GM12878 (cell line): ENCODE data around the gene IBA57. TPM values are rescaled to one million over a fixed set of nuclear protein-coding genes. Genes with fewer than 3 reads are reported as not detected.

ENCODE experiments used
- ATAC-seq: fragments of 200-7000 bp; cut with Tn5 transposase; 3 replicates; pipeline ENCODE4 v1.9.1; 2020; ENCODE audit warnings: mild to moderate bottlenecking, moderate library complexity
- BruUV-seq: library from RNA; stranded (reverse); fragments of 400-500 nt; replicated peaks from 2 replicates; lab custom pipeline; 2021; lab: Mats Ljungman, UMichigan
- CTCF ChIA-PET: fragments of 300-600 bp; sonication (Branson Sonifier 250); formaldehyde crosslinking; extraction: SDS; loops from one replicate; lab custom pipeline; 2021; ENCODE audit warnings: inconsistent platforms; lab: Yijun Ruan, JAX
- POLR2A ChIA-PET: fragments of 350-600 bp; formaldehyde crosslinking; extraction: SDS; loops from one replicate; lab custom pipeline; 2021; ENCODE audit warnings: inconsistent platforms; lab: Charles Lee
- RAD21 ChIA-PET: fragments of 300-600 bp; sonication (Branson Sonifier 250); formaldehyde crosslinking; loops from one replicate; lab custom pipeline; 2023; ENCODE audit warnings: antibody characterized with exemption; ENCODE audit not compliant: unreplicated experiment; lab: Charles Lee
- SMC1A ChIA-PET: fragments of 300-600 bp; sonication (Branson Sonifier 250); formaldehyde crosslinking; loops from one replicate; lab custom pipeline; 2023; ENCODE audit not compliant: unreplicated experiment, uncharacterized antibody; lab: Charles Lee
- DNase-seq: peaks from one replicate; pipeline ENCODE4 v3.0.0-alpha.2; 2011; ENCODE audit warnings: low read depth, low spot score
- FAIRE-seq: peaks from 3 replicates; lab custom pipeline; 2011; peaks lifted over from hg19 to GRCh38; lab: Jason Lieb, UNC
- H2AFZ ChIP-seq: 2 replicates; pipeline ENCODE4 v1.6.0; 2011; ENCODE audit warnings: low read depth, low read length, control low read depth; ENCODE audit not compliant: control insufficient read depth
- H3K27ac ChIP-seq: 2 replicates; pipeline ENCODE4 v1.5.1; 2011; ENCODE audit warnings: control low read depth; ENCODE audit not compliant: control insufficient read depth, insufficient read depth
- H3K27me3 ChIP-seq, 2 experiments: replicated peaks in 1 of 2; 2 replicates each; pipeline versions ENCODE4 v1.6.0 to v1.6.1; 2011; ENCODE audit warnings: low read length in 1 of 2; ENCODE audit not compliant: control insufficient read depth in 2 of 2, insufficient read depth in 2 of 2
- H3K36me3 ChIP-seq, 2 experiments: 2 replicates each; pipeline ENCODE4 v1.5.1; 2011; ENCODE audit warnings: low read length in 1 of 2; ENCODE audit not compliant: control insufficient read depth in 2 of 2, insufficient read depth in 2 of 2
- H3K4me1 ChIP-seq: 2 replicates; pipeline ENCODE4 v1.6.1; 2011; ENCODE audit warnings: mild to moderate bottlenecking, low read length, moderate library complexity, mixed read lengths; ENCODE audit not compliant: control insufficient read depth, insufficient read depth
- H3K4me2 ChIP-seq: 2 replicates; pipeline ENCODE4 v1.6.0; 2011; ENCODE audit warnings: control low read depth; ENCODE audit not compliant: control insufficient read depth, insufficient read depth
- H3K4me3 ChIP-seq: fragments of 200-600 bp; sonication (generic); 2 replicates; pipeline ENCODE4 v1.5.1; 2016
- H3K79me2 ChIP-seq: 2 replicates; pipeline ENCODE4 v1.6.0; 2011; ENCODE audit warnings: low read length; ENCODE audit not compliant: control insufficient read depth, insufficient read depth
- H3K9ac ChIP-seq: 2 replicates; pipeline ENCODE4 v1.8.0; 2011; ENCODE audit warnings: low read length, control low read depth, mixed read lengths; ENCODE audit not compliant: control insufficient read depth, insufficient read depth
- H3K9me3 ChIP-seq: replicated peaks from 3 replicates; pipeline ENCODE4 v1.5.1; 2011; ENCODE audit warnings: mild to moderate bottlenecking, low read length; ENCODE audit not compliant: control insufficient read depth, insufficient read depth
- H4K20me1 ChIP-seq: 2 replicates; pipeline ENCODE4 v1.6.0; 2011; ENCODE audit not compliant: control insufficient read depth, insufficient read depth
- ASH2L ChIP-seq: fragments of 300-600, 200-600 bp; sonication (generic); IDR thresholded peaks from 2 replicates; pipeline ENCODE4 v1.6.1; 2017; ENCODE audit warnings: low read depth, mild to moderate bottlenecking, borderline replicate concordance
- ATF7 ChIP-seq: fragments of 450-650 bp; IDR thresholded peaks from 2 replicates; pipeline ENCODE4 v1.6.1; 2016; ENCODE audit warnings: low read depth, mild to moderate bottlenecking
- BRCA1 ChIP-seq: IDR thresholded peaks from 2 replicates; pipeline ENCODE4 v1.6.1; 2011; ENCODE audit warnings: low read depth, low read length, improper control_type of control experiment
- CHD4 ChIP-seq: fragments of 200-600 bp; sonication (generic); IDR thresholded peaks from 2 replicates; pipeline ENCODE4 v1.6.1; 2016; ENCODE audit warnings: mild to moderate bottlenecking
- ELK1 ChIP-seq: IDR thresholded peaks from 2 replicates; pipeline ENCODE4 v1.6.1; 2012; ENCODE audit warnings: low read depth, low read length, improper control_type of control experiment
- GATAD2B ChIP-seq: fragments of 450-650 bp; conservative IDR thresholded peaks from 2 replicates; pipeline ENCODE4 v1.6.1; 2017; ENCODE audit warnings: low read depth, mild to moderate bottlenecking, moderate library complexity
- HSF1 ChIP-seq: fragments of 150-350 bp; IDR thresholded peaks from 2 replicates; pipeline ENCODE4 v1.6.1; 2014; ENCODE audit warnings: mild to moderate bottlenecking, low read depth, low read length
- KLF5 ChIP-seq: fragments of 450-650 bp; IDR thresholded peaks from 2 replicates; pipeline ENCODE4 v1.6.1; 2014; ENCODE audit warnings: mild to moderate bottlenecking; ENCODE audit not compliant: partially characterized antibody
- MTA2 ChIP-seq: fragments of 450-650 bp; IDR thresholded peaks from 2 replicates; pipeline ENCODE4 v1.6.1; 2016; ENCODE audit warnings: low read depth, mild to moderate bottlenecking, moderate library complexity
- MYB ChIP-seq: fragments of 150-350 bp; IDR thresholded peaks from 2 replicates; pipeline ENCODE4 v1.6.1; 2014; ENCODE audit warnings: mild to moderate bottlenecking, low read depth, low read length, borderline replicate concordance
- NBN ChIP-seq: fragments of 450-650 bp; IDR thresholded peaks from 2 replicates; pipeline ENCODE4 v1.6.1; 2016
- NFYA ChIP-seq: IDR thresholded peaks from 2 replicates; pipeline ENCODE4 v1.6.1; 2011; ENCODE audit warnings: low read depth, mild to moderate bottlenecking, low read length, improper control_type of control experiment, borderline replicate concordance
- SP1 ChIP-seq: IDR thresholded peaks from one replicate; pipeline ENCODE4 v1.6.1; 2011; ENCODE audit warnings: low read depth, low read length
- TAF1 ChIP-seq: IDR thresholded peaks from 2 replicates; pipeline ENCODE4 v1.6.1; 2011; ENCODE audit warnings: mild to moderate bottlenecking, low read depth, low read length, borderline replicate concordance
- TARDBP ChIP-seq: IDR thresholded peaks from 2 replicates; pipeline ENCODE4 v1.6.1; 2016; ENCODE audit warnings: borderline replicate concordance
- WGBS: methylation state at CpG from one replicate; pipeline ENCODE4 v1.1.6; 2016; ENCODE audit warnings: low lambda C conversion rate; ENCODE audit not compliant: insufficient replicate concordance, insufficient coverage; ENCODE audit errors: missing lambda C conversion rate; 5-methylcytosine and 5-hydroxymethylcytosine counted together
- in situ Hi-C: fragments of 300-500 bp; cut with MboI; formaldehyde crosslinking; loops from 9 replicates; pipeline ENCODE4 v1.14.3; 2018; ENCODE audit warnings: mixed read lengths
- intact Hi-C: fragments of 100-400 bp; cut with micrococcal nuclease; formaldehyde crosslinking; loops from one replicate; pipeline ENCODE4 v1.14.2; 2022; ENCODE audit not compliant: unreplicated experiment
- polyA plus RNA-seq, 11 experiments: library from polyadenylated mRNA; depleted of rRNA in 4 of 11; unstranded in 6 of 11; stranded (reverse) in 5 of 11; fragments of >200 nt; fragmentation: Nextera tagmentation in 4 of 11; fragmentation: Illumina TruSeq in 1 of 11; extraction: Ambion mirVana in 4 of 11; extraction: Trizol in 1 of 11; gene quantifications; 1 replicate in 1 of 11; 2 replicates in 10 of 11; pipeline versions ENCODE4 v1.2.1 to v1.2.3, GENCODE V29; 2011 to 2016; ENCODE audit warnings: inconsistent platforms in 2 of 11, missing spikeins in 2 of 11, low read depth in 1 of 11
- total RNA-seq, 4 experiments: library from RNA; depleted of rRNA in 3 of 4; stranded (reverse); fragments of >200 nt in 3 of 4; fragmentation: Illumina TruSeq in 1 of 4; extraction: Trizol in 1 of 4; gene quantifications; 2 replicates each; pipeline versions ENCODE4 v1.2.1 to v1.2.3, GENCODE V29; 2013 to 2021
- TF ChIP-seq, protein P1 (sequence below): IDR thresholded peaks from 2 replicates; pipeline ENCODE4 v1.6.1; 2012; ENCODE audit warnings: mild to moderate bottlenecking, low read depth, low read length

The IBA57 gene
- total and polyA plus RNA-seq, 10 of the 15 experiments (the other 5 are each of a cell fraction or from before 2014, with no cell fraction given) = 0.51 to 8.6 (median 3.7) TPM

DNA sequence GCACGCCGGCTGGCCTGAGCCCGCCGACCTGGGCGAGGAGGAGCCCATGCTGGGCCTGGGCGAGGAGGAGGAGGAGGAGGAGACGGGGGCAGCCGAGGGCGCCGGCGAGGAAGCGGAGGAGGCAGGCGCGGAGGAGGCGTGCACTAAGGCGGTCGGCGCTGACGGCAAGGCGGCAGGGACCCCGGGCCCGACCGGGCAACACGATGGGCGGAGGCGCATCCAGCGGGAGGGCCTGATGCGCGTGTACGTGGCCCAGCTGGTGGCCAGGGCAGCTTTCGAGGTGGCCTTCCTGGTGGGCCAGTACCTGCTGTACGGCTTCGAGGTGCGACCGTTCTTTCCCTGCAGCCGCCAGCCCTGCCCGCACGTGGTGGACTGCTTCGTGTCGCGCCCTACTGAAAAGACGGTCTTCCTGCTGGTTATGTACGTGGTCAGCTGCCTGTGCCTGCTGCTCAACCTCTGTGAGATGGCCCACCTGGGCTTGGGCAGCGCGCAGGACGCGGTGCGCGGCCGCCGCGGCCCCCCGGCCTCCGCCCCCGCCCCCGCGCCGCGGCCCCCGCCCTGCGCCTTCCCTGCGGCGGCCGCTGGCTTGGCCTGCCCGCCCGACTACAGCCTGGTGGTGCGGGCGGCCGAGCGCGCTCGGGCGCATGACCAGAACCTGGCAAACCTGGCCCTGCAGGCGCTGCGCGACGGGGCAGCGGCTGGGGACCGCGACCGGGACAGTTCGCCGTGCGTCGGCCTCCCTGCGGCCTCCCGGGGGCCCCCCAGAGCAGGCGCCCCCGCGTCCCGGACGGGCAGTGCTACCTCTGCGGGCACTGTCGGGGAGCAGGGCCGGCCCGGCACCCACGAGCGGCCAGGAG, 7.2 kb upstream of the IBA57 start:
- no peaks in the 10 kb centered on the region for H3K36me3 ChIP-seq
- ChIA-PET CTCF (no interaction called here), SMC1A (no interaction called here), POLR2A (no interaction called here), RAD21 (no interaction called here)
- no peak for ATAC-seq
- no peak for FAIRE-seq
- in situ Hi-C loops (no loop called here), intact Hi-C loops (no loop called here)
- no peaks in the 10 kb centered on the region for H3K9me3 ChIP-seq
- H3K4me3 ChIP-seq = no peak overlapping the region
- H3K4me1 ChIP-seq = no peaks in the 10 kb centered on the region
- H4K20me1 ChIP-seq = no peaks in the 10 kb centered on the region; the same call in 1 of the 2 replicates
- no peak overlapping the region for H2AFZ ChIP-seq
- no peaks in the 10 kb centered on the region for H3K79me2 ChIP-seq
- 89% methylated on average over 56 of the region's 98 CpGs for WGBS
- no peak overlapping the region for H3K4me2 ChIP-seq
- H3K27ac ChIP-seq = no peak overlapping the region
- H3K9ac ChIP-seq = no peak overlapping the region
- no peak for DNase-seq
- no TSS peak for BruUV-seq
- H3K27me3 ChIP-seq = no peaks in the 10 kb centered on the region
- no peak for TF ChIP-seq TARDBP
- TF ChIP-seq HSF1 = no peak
- no peak for TF ChIP-seq NFYA
- TF ChIP-seq NBN = no peak
- no peak for TF ChIP-seq KLF5
- TF ChIP-seq MYB = no peak
- TF ChIP-seq CHD4 = no peak
- TF ChIP-seq SP1 = no peak
- no peak for TF ChIP-seq GATAD2B
- no peak for TF ChIP-seq ELK1
- no peak for TF ChIP-seq ATF7
- no peak for TF ChIP-seq TAF1
- TF ChIP-seq MTA2 = no peak
- no peak for TF ChIP-seq BRCA1
- TF ChIP-seq, protein P1, sequence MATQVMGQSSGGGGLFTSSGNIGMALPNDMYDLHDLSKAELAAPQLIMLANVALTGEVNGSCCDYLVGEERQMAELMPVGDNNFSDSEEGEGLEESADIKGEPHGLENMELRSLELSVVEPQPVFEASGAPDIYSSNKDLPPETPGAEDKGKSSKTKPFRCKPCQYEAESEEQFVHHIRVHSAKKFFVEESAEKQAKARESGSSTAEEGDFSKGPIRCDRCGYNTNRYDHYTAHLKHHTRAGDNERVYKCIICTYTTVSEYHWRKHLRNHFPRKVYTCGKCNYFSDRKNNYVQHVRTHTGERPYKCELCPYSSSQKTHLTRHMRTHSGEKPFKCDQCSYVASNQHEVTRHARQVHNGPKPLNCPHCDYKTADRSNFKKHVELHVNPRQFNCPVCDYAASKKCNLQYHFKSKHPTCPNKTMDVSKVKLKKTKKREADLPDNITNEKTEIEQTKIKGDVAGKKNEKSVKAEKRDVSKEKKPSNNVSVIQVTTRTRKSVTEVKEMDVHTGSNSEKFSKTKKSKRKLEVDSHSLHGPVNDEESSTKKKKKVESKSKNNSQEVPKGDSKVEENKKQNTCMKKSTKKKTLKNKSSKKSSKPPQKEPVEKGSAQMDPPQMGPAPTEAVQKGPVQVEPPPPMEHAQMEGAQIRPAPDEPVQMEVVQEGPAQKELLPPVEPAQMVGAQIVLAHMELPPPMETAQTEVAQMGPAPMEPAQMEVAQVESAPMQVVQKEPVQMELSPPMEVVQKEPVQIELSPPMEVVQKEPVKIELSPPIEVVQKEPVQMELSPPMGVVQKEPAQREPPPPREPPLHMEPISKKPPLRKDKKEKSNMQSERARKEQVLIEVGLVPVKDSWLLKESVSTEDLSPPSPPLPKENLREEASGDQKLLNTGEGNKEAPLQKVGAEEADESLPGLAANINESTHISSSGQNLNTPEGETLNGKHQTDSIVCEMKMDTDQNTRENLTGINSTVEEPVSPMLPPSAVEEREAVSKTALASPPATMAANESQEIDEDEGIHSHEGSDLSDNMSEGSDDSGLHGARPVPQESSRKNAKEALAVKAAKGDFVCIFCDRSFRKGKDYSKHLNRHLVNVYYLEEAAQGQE = no peak
- no peak for TF ChIP-seq ASH2L
